GM08714 (cell line): Measurements from ENCODE around the gene ABCC8.

Source experiments
- H3K4me3 ChIP-seq: fragments of 200-500 bp; sonication (Bioruptor generic); 2 replicates; pipeline ENCODE4 v1.5.1; 2014; ENCODE audit warnings: mild to moderate bottlenecking, low read length, inconsistent platforms
- ZNF274 ChIP-seq: IDR thresholded peaks from 2 replicates; pipeline ENCODE4 v1.6.1; 2012; ENCODE audit warnings: mild to moderate bottlenecking, low read depth, low read length

Gene ABCC8

DNA sequence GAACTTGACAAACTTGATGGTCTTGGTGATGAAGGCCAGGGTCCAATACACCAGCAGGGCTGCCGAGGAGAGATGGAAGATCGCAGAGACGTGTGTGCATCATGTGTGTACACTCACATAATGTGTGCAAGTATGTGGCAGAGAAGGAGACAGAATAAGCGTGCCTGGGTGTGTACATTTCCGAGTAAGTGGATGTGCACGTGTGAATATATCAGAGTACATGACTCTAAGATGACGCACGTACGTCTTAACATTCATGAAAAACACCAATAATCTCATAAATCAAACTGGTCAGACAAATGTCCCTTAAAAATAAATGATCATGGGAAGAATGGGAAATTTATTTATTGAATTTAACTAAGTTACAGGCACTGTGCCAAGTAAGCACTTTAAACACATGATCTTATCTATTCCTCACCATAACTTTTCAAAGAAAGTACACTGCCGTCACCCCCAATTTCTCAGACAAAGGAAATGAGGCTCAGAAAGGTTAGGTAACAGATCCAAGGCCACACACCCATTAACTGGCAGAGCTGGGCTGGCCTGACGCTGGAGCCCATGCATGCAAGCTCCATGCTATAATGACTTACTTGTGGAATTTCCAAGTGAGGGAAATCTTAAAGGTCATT is 13.0 kb downstream of the ABCC8 start:
- no peak for TF ChIP-seq ZNF274
- H3K4me3 ChIP-seq, result no peak overlapping the region

- no peak overlapping the region for H3K4me3 ChIP-seq
- TF ChIP-seq ZNF274, result no peak
Observed at GRCh38 chr11:17462940-17463339, 13.7 kb downstream of the ABCC8 start.

DNA sequence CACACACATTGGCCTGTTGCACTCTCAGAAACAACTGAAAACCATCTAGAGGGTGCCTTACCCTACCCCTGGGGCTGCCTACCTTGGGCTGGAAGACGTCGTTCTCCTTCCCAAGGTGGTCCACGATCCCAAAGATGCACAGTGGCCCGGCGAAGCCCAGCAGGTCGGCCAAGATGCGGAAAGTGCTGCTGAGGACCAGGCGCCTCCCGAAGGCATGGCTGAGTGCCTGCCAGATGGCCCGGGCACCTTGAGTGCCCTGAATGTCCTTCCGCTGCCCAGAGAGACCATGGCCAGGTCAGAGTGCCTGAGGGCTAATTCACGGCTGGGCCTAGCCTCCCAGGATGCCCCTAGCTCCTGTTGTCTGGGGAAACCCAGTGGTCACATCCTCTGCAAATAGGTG is 16.2 kb downstream of the ABCC8 start:
- no peak for TF ChIP-seq ZNF274
- no peak overlapping the region for H3K4me3 ChIP-seq

GRCh38 chr11:17459236-17459896 is 17.3 kb downstream of the ABCC8 start:
- no peak overlapping the region for H3K4me3 ChIP-seq
- TF ChIP-seq ZNF274, result no peak

- no peak overlapping the region for H3K4me3 ChIP-seq
- no peak for TF ChIP-seq ZNF274
Observed at GRCh38 chr11:17458268-17458667, 18.4 kb downstream of the ABCC8 start.

GRCh38 chr11:17457396-17458173 is 19.1 kb downstream of the ABCC8 start:
- H3K4me3 ChIP-seq, result no peak overlapping the region
- no peak for TF ChIP-seq ZNF274

- no peak for TF ChIP-seq ZNF274
- H3K4me3 ChIP-seq, result no peak overlapping the region
Observed at GRCh38 chr11:17452668-17453067, 24.0 kb downstream of the ABCC8 start.

- H3K4me3 ChIP-seq, result no peak overlapping the region
- no peak for TF ChIP-seq ZNF274
Observed at GRCh38 chr11:17449158-17449557, 27.5 kb downstream of the ABCC8 start.

DNA sequence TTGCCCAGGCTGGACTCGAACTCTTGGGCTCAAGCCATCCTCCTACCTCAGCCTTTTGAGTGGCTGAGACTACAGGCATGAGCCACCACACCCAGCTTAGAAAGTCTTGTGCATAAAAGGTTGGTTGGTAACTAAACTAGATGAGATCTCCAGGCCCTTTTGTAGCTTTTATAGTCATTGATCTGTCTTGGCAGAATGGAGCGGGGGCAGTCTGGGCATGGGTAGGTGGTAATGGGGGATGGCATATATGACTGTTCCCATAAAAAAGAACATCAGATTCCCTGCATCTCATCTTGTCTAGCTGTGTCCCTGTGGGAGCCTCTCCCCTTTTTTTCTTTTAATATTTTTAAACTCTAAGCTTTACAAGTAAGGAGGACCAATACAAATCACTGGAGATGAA is 30.2 kb downstream of the ABCC8 start:
- no peak overlapping the region for H3K4me3 ChIP-seq
- no peak for TF ChIP-seq ZNF274

GRCh38 chr11:17445240-17445795 is 31.3 kb downstream of the ABCC8 start:
- TF ChIP-seq ZNF274, result no peak
- no peak overlapping the region for H3K4me3 ChIP-seq

- no peak for TF ChIP-seq ZNF274
Observed at GRCh38 chr11:17443926-17444690, 32.5 kb downstream of the ABCC8 start.

DNA sequence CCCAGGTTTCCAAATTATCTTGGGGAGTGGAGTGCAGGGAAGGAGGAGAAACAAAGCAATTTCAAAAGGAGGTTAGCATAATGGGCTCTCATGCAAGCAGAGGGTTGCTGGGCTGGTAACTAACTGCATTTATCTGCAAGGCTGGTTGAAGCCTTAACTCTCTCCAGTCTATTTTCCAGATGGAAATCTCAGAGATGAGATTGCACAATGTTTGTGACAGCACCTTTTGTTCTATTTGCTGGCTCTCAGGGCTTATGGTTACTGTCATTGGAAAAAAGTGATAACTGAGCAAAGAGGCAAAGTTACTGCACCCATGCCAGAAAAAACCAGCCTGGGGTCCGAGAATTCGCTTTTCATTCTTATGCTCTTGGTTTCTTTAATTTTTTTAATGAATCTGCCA is 33.2 kb downstream of the ABCC8 start:
- no peak overlapping the region for H3K4me3 ChIP-seq
- no peak for TF ChIP-seq ZNF274

More at GRCh38 chr11:17443926-17444690, 32.5 kb downstream of the ABCC8 start:
- no peak overlapping the region for H3K4me3 ChIP-seq

DNA sequence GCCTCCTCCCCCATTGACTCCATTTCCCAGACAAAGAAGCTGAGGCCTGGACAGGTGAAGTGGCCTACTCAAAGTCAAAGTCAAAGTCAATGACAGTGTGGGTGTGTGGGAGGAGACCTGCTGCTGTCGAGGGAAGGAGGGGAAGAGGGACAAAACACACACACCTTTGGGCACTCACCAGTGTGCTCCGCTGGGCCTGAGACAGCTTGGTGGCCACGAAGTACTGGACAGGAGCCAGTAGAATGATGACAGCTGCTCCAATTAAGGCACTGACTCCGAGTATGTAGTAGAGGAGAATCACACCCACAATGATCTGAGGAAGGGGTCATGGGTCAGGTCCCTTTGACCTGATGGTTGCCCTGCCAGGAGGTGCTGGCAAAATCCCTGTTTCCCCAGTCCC is 33.6 kb downstream of the ABCC8 start:
- no peak overlapping the region for H3K4me3 ChIP-seq
- TF ChIP-seq ZNF274, result no peak

DNA sequence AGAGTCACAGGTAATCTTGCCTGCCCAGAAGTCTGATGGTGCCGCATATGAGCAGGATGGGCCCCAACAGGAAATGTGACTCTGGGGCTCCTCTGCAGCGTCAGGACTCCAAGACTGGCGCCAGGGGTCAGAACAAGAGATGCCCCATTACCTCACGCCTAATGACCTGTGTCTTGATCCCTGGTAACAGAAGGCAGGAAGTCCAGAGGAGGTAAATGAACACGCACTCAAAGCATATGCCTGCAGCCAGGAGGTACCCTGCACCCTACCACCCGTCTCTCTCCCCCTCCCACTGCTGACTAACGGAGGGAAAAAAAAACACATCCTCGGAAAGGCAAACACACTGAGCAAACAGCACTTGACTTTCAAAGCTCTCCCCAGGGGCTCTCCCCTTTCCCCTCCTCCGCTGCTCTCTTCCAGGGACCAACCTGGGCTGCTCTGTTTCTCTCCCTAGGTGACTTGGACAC is 37.3 kb downstream of the ABCC8 start:
- TF ChIP-seq ZNF274, result no peak
- H3K4me3 ChIP-seq, result no peak overlapping the region
